ENCODE data around the gene NRM. TPM values are rescaled to one million over a fixed set of nuclear protein-coding genes. Genes with fewer than 3 reads are reported as not detected.
A peak's percentile ranks its signal among the peaks of the same experiment; 100 is the strongest.

The NRM gene
- total and polyA plus RNA-seq, 2 of the 13 experiments (the other 11 are each of a cell fraction or from before 2014, with no cell fraction given) = 12.5 to 16.0 TPM

DNA sequence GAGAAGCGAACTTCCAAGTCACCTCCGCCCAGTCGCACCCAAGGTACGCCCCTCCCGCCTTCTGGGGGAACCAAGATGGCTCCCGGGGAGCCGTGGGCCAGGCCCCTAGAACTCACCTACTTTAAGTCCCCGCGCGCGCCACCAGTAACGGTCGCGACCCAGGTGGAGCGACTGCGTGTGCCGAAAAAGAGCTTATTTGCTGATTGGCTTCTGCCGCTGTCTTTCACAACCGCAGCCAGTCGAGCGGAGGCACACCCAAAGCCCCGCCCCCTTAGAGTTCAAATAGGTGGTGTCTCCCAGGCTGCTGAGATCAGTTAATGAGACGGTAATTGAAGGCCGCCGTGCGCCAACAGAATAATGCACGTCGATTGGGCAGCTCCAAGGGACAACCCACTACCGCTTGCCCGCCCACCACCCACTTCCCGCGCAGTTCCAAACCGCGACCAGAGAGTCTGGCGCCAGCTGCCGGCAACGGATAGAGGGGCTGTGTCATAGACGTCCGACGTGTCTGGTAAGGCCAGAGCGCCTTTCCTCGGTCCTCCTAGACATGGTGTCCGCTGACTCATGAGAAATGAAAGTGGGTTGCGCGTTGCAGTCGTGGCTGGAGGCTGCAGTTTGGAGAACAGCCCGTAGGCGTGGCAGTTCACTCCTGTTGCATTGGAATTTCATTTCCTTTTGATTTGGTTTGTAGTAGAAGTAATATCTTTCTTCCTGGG is 26.5 kb upstream of the NRM start, which contains the start of gene MDC1 (continued):
- TF ChIP-seq, protein P1, sequence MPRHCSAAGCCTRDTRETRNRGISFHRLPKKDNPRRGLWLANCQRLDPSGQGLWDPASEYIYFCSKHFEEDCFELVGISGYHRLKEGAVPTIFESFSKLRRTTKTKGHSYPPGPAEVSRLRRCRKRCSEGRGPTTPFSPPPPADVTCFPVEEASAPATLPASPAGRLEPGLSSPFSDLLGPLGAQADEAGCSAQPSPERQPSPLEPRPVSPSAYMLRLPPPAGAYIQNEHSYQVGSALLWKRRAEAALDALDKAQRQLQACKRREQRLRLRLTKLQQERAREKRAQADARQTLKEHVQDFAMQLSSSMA (CRISPR knock-in tag; IDR thresholded peaks at IDR 0.05) = no peak
- TF ChIP-seq ZNF629 (CRISPR knock-in tag; conservative IDR thresholded peaks at IDR 0.05) = peak; percentile 42; the same call in 1 of the 2 replicates
- peak; percentile 96 for TF ChIP-seq ZC3H13 (CRISPR knock-in tag; IDR thresholded peaks at IDR 0.05)
- TF ChIP-seq TBX3 (IDR thresholded peaks at IDR 0.05; ENCODE audit: borderline replicate concordance) = peak; percentile 93
- TF ChIP-seq NONO (IDR thresholded peaks at IDR 0.05) = no peak
- peak; percentile 99 for TF ChIP-seq NONO (CRISPR knock-in tag; conservative IDR thresholded peaks at IDR 0.05)
- TF ChIP-seq RAD21 (CRISPR knock-in tag; IDR thresholded peaks at IDR 0.05) = peak; percentile 39; the same call in 1 of the 2 replicates
- TF ChIP-seq, protein P2, sequence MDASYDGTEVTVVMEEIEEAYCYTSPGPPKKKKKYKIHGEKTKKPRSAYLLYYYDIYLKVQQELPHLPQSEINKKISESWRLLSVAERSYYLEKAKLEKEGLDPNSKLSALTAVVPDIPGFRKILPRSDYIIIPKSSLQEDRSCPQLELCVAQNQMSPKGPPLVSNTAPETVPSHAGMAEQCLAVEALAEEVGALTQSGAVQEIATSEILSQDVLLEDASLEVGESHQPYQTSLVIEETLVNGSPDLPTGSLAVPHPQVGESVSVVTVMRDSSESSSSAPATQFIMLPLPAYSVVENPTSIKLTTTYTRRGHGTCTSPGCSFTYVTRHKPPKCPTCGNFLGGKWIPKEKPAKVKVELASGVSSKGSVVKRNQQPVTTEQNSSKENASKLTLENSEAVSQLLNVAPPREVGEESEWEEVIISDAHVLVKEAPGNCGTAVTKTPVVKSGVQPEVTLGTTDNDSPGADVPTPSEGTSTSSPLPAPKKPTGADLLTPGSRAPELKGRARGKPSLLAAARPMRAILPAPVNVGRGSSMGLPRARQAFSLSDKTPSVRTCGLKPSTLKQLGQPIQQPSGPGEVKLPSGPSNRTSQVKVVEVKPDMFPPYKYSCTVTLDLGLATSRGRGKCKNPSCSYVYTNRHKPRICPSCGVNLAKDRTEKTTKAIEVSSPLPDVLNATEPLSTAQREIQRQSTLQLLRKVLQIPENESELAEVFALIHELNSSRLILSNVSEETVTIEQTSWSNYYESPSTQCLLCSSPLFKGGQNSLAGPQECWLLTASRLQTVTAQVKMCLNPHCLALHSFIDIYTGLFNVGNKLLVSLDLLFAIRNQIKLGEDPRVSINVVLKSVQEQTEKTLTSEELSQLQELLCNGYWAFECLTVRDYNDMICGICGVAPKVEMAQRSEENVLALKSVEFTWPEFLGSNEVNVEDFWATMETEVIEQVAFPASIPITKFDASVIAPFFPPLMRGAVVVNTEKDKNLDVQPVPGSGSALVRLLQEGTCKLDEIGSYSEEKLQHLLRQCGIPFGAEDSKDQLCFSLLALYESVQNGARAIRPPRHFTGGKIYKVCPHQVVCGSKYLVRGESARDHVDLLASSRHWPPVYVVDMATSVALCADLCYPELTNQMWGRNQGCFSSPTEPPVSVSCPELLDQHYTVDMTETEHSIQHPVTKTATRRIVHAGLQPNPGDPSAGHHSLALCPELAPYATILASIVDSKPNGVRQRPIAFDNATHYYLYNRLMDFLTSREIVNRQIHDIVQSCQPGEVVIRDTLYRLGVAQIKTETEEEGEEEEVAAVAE (CRISPR knock-in tag; IDR thresholded peaks at IDR 0.05; ENCODE audit: borderline replicate concordance) = peak; percentile 89
- TF ChIP-seq ZNF446 (CRISPR knock-in tag; IDR thresholded peaks at IDR 0.05) = no peak
- TF ChIP-seq ZNF564 (CRISPR knock-in tag; IDR thresholded peaks at IDR 0.05) = peak; percentile 92
- TF ChIP-seq ZNF549 (CRISPR knock-in tag; IDR thresholded peaks at IDR 0.05) = no peak
- TF ChIP-seq ZNF101 (CRISPR knock-in tag; IDR thresholded peaks at IDR 0.05; ENCODE audit: borderline replicate concordance, low read depth) = no peak
- TF ChIP-seq MAFF (IDR thresholded peaks at IDR 0.05; ENCODE audit: low read depth, low read length) = peak; percentile 99
- TF ChIP-seq ZNF550 (CRISPR knock-in tag; IDR thresholded peaks at IDR 0.05; ENCODE audit: borderline replicate concordance) = no peak
- TF ChIP-seq ZNF761 (CRISPR knock-in tag; conservative IDR thresholded peaks at IDR 0.05) = peak; percentile 74; the same call in 1 of the 2 replicates
- peak; percentile 90; the same call in 1 of the 2 replicates for TF ChIP-seq ZSCAN21 (CRISPR knock-in tag; IDR thresholded peaks at IDR 0.05; ENCODE audit: borderline replicate concordance)
- TF ChIP-seq KLF16 (CRISPR knock-in tag; IDR thresholded peaks at IDR 0.05) = peak in 1 of 2 experiments; percentile 96; a peak in 2 of 4 replicates
- TF ChIP-seq HOXA9 (CRISPR knock-in tag; IDR thresholded peaks at IDR 0.05; ENCODE audit: borderline replicate concordance) = peak; percentile 97
- TF ChIP-seq, protein P3, sequence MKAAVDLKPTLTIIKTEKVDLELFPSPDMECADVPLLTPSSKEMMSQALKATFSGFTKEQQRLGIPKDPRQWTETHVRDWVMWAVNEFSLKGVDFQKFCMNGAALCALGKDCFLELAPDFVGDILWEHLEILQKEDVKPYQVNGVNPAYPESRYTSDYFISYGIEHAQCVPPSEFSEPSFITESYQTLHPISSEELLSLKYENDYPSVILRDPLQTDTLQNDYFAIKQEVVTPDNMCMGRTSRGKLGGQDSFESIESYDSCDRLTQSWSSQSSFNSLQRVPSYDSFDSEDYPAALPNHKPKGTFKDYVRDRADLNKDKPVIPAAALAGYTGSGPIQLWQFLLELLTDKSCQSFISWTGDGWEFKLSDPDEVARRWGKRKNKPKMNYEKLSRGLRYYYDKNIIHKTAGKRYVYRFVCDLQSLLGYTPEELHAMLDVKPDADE (CRISPR knock-in tag; IDR thresholded peaks at IDR 0.05) = no peak
- TF ChIP-seq ZNF44 (CRISPR knock-in tag; IDR thresholded peaks at IDR 0.05) = peak; percentile 88; the same call in 1 of the 2 replicates
- TF ChIP-seq, protein P4, sequence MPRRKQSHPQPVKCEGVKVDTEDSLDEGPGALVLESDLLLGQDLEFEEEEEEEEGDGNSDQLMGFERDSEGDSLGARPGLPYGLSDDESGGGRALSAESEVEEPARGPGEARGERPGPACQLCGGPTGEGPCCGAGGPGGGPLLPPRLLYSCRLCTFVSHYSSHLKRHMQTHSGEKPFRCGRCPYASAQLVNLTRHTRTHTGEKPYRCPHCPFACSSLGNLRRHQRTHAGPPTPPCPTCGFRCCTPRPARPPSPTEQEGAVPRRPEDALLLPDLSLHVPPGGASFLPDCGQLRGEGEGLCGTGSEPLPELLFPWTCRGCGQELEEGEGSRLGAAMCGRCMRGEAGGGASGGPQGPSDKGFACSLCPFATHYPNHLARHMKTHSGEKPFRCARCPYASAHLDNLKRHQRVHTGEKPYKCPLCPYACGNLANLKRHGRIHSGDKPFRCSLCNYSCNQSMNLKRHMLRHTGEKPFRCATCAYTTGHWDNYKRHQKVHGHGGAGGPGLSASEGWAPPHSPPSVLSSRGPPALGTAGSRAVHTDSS (CRISPR knock-in tag; conservative IDR thresholded peaks at IDR 0.05) = no peak; the same call in 1 of the 2 replicates

Data from HepG2 (cell line).